ENCODE measurements around the gene SEC24A.

DNA sequence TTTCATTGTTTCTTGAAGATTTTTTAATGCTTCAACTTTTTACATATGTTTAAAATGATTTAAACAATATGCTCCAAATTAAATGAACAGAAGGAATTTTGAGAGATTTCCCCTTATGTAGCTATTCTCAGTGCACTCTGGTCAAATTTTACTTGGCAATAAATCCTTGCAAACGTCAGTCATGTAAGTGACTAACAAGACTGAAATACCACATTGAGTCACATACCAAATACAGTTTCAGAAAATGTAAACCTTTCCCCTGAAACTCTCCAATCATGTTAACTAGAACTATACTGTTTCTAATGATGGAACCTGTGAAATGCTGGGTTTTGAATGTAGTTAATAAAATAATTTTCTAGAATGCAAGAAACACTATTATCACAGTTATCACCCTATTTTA, 45.5 kb upstream of the SEC24A start:
- TF ChIP-seq, protein P1, sequence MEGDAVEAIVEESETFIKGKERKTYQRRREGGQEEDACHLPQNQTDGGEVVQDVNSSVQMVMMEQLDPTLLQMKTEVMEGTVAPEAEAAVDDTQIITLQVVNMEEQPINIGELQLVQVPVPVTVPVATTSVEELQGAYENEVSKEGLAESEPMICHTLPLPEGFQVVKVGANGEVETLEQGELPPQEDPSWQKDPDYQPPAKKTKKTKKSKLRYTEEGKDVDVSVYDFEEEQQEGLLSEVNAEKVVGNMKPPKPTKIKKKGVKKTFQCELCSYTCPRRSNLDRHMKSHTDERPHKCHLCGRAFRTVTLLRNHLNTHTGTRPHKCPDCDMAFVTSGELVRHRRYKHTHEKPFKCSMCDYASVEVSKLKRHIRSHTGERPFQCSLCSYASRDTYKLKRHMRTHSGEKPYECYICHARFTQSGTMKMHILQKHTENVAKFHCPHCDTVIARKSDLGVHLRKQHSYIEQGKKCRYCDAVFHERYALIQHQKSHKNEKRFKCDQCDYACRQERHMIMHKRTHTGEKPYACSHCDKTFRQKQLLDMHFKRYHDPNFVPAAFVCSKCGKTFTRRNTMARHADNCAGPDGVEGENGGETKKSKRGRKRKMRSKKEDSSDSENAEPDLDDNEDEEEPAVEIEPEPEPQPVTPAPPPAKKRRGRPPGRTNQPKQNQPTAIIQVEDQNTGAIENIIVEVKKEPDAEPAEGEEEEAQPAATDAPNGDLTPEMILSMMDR (IDR thresholded peaks at IDR 0.05) = no peak
- TF ChIP-seq POLR2A (IDR thresholded peaks at IDR 0.05; ENCODE audit: low read depth) = no peak

All from esophagus muscularis mucosa (tissue), 3 donors.